Caco-2 (cell line): ENCODE data around the gene TSR3. TPM values are rescaled to one million over a fixed set of nuclear protein-coding genes. Genes with fewer than 3 reads are reported as not detected.

Source experiments
- BruUV-seq: library from RNA; stranded (reverse); fragments of 400-500 nt; replicated peaks from 2 replicates; lab custom pipeline; 2021; lab: Mats Ljungman, UMichigan
- CTCF ChIA-PET: fragments of 300-600 bp; sonication (Branson Sonifier 250); formaldehyde crosslinking; loops from one replicate; lab custom pipeline; 2022; ENCODE audit warnings: antibody characterized with exemption; lab: Charles Lee
- POLR2A ChIA-PET: fragments of 300-600 bp; sonication (Branson Sonifier 250); formaldehyde crosslinking; loops from one replicate; lab custom pipeline; 2022; ENCODE audit warnings: antibody characterized with exemption; lab: Charles Lee
- DNase-seq, 2 experiments: peaks; one replicate each; pipeline versions ENCODE4 v3.0.0 to v3.0.0-alpha.2; 2020 to 2022
- H3K27me3 ChIP-seq: replicated peaks from 2 replicates; pipeline ENCODE4 v1.6.0; 2011; ENCODE audit warnings: low read length; ENCODE audit not compliant: control insufficient read depth, insufficient read depth
- H3K36me3 ChIP-seq: 2 replicates; pipeline ENCODE4 v1.5.1; 2011; ENCODE audit warnings: low read length; ENCODE audit not compliant: control insufficient read depth, insufficient read depth
- H3K4me1 ChIP-seq: fragments of 250-450 bp; sonication (Bioruptor Pico); 2 replicates; pipeline ENCODE4 v1.5.1; 2020; ENCODE audit warnings: mild to moderate bottlenecking
- H3K4me3 ChIP-seq: 2 replicates; pipeline ENCODE4 v1.5.1; 2011; ENCODE audit warnings: low read depth, mild to moderate bottlenecking, control low read depth, low read length
- H3K9me3 ChIP-seq: fragments of 250-450 bp; sonication (Bioruptor Pico); 2 replicates; pipeline ENCODE4 v1.5.1; 2020; ENCODE audit warnings: mild to moderate bottlenecking, moderate library complexity
- H3K27ac Mint-ChIP-seq: one replicate; pipeline ENCODE4 v1.8.0; 2022; ENCODE audit warnings: mixed read lengths; ENCODE audit not compliant: unreplicated experiment
- H3K27me3 Mint-ChIP-seq: one replicate; pipeline ENCODE4 v1.8.0; 2022; ENCODE audit warnings: mixed read lengths; ENCODE audit not compliant: insufficient read depth, unreplicated experiment
- H3K36me3 Mint-ChIP-seq: one replicate; pipeline ENCODE4 v1.8.0; 2022; ENCODE audit warnings: mild to moderate bottlenecking, mixed read lengths; ENCODE audit not compliant: insufficient read depth, unreplicated experiment
- H3K4me1 Mint-ChIP-seq: one replicate; pipeline ENCODE4 v1.8.0; 2022; ENCODE audit warnings: low read depth, mixed read lengths; ENCODE audit not compliant: unreplicated experiment
- H3K4me3 Mint-ChIP-seq: one replicate; pipeline ENCODE4 v1.8.0; 2022; ENCODE audit warnings: mild to moderate bottlenecking, moderate library complexity, mixed read lengths; ENCODE audit not compliant: unreplicated experiment
- H3K9me3 Mint-ChIP-seq: one replicate; pipeline ENCODE4 v1.8.0; 2022; ENCODE audit warnings: mixed read lengths; ENCODE audit not compliant: unreplicated experiment
- CTCF ChIP-seq, 2 experiments: fragments of 200-600 bp in 1 of 2; IDR thresholded peaks; 1 replicate in 1 of 2; 2 replicates in 1 of 2; pipeline versions ENCODE4 v1.5.1 to v1.8.0; 2011 to 2022; ENCODE audit warnings: antibody characterized with exemption in 1 of 2, control low read depth in 1 of 2, inconsistent platforms in 1 of 2, low read depth in 1 of 2, low read length in 1 of 2, mild to moderate bottlenecking in 1 of 2, moderate library complexity in 1 of 2; ENCODE audit not compliant: insufficient read depth in 1 of 2, severe bottlenecking in 1 of 2, unreplicated experiment in 1 of 2
- intact Hi-C: fragments of 100-400 bp; cut with micrococcal nuclease; formaldehyde crosslinking; loops from one replicate; pipeline ENCODE4 v1.10.0; 2022; ENCODE audit not compliant: unreplicated experiment
- total RNA-seq: library from RNA; stranded (reverse); gene quantifications from 2 replicates; pipeline ENCODE4 v1.2.3, GENCODE V29; 2022

TSR3 gene
- total RNA-seq, 1 experiment from 2014 or later: 48.6 TPM

- H3K4me3 ChIP-seq: no peak overlapping the region
- H3K9me3 ChIP-seq: no peaks in the 10 kb centered on the region
- intact Hi-C loops: no loop called here
- Mint-ChIP-seq H3K27me3 (no peaks in the 10 kb centered on the region), H3K4me1 (no peaks in the 10 kb centered on the region), H3K27ac (no peak overlapping the region), H3K4me3 (no peak overlapping the region), H3K9me3 (no peaks in the 10 kb centered on the region), H3K36me3 (peaks cover 18% of the 10 kb centered on the region)
- ChIA-PET POLR2A (no interaction called here), CTCF (interaction anchor here (0.5 to 0.6 kb wide), 2 partner anchors 30 to 500 kb away, joined by 3 to 5 read pairs; no protein-coding TSS in a partner anchor)
- H3K27me3 ChIP-seq: no peaks in the 10 kb centered on the region
- no peak for TF ChIP-seq CTCF (IDR thresholded peaks at IDR 0.05; ENCODE audit: insufficient read depth in 1 of 2, low read depth in 1 of 2, low read length in 1 of 2, severe bottlenecking in 1 of 2, unreplicated experiment in 1 of 2)
- DNase-seq: no peak
- BruUV-seq: no TSS peak
- H3K36me3 ChIP-seq: no peaks in the 10 kb centered on the region; the same call in 1 of the 2 replicates
- no peaks in the 10 kb centered on the region for H3K4me1 ChIP-seq
These were observed 24.1 kb downstream of the TSR3 start for GRCh38 chr16:1327619-1327947.

GRCh38 chr16:1326946-1327618, 24.6 kb downstream of the TSR3 start:
- no peaks in the 10 kb centered on the region for H3K4me1 ChIP-seq
- H3K4me3 Mint-ChIP-seq: no peak overlapping the region
- POLR2A ChIA-PET: no interaction called here

GRCh38 chr16:1326391-1326790, 25.3 kb downstream of the TSR3 start:
- H3K9me3 Mint-ChIP-seq: no peaks in the 10 kb centered on the region
- intact Hi-C loops: no loop called here

More at GRCh38 chr16:1326946-1327618, 24.6 kb downstream of the TSR3 start:
- Mint-ChIP-seq H3K27ac (no peak overlapping the region), H3K27me3 (no peaks in the 10 kb centered on the region), H3K36me3 (peaks cover 18% of the 10 kb centered on the region), H3K4me1 (no peaks in the 10 kb centered on the region), H3K9me3 (no peaks in the 10 kb centered on the region)
- TF ChIP-seq CTCF (IDR thresholded peaks at IDR 0.05; ENCODE audit: insufficient read depth in 1 of 2, low read depth in 1 of 2, low read length in 1 of 2, severe bottlenecking in 1 of 2, unreplicated experiment in 1 of 2): no peak
- H3K27me3 ChIP-seq: no peaks in the 10 kb centered on the region
- intact Hi-C loops: no loop called here
- no peak overlapping the region for H3K4me3 ChIP-seq
- CTCF ChIA-PET: interaction anchor here (0.5 to 0.6 kb wide), 2 partner anchors 29 to 501 kb away, joined by 3 to 5 read pairs; no protein-coding TSS in a partner anchor
- no peaks in the 10 kb centered on the region; the same call in 1 of the 2 replicates for H3K36me3 ChIP-seq
- H3K9me3 ChIP-seq: no peaks in the 10 kb centered on the region
- no TSS peak for BruUV-seq
- DNase-seq: no peak

More at GRCh38 chr16:1326391-1326790, 25.3 kb downstream of the TSR3 start:
- Mint-ChIP-seq H3K27ac (no peak overlapping the region), H3K4me3 (no peak overlapping the region), H3K4me1 (no peaks in the 10 kb centered on the region), H3K36me3 (peaks cover 18% of the 10 kb centered on the region), H3K27me3 (no peaks in the 10 kb centered on the region)
- H3K36me3 ChIP-seq: peaks cover 2% of the 10 kb centered on the region; the same call in 1 of the 2 replicates
- no peak for DNase-seq
- H3K9me3 ChIP-seq: no peaks in the 10 kb centered on the region
- CTCF ChIA-PET: no interaction called here
- H3K4me3 ChIP-seq: no peak overlapping the region
- no peak for TF ChIP-seq CTCF (IDR thresholded peaks at IDR 0.05; ENCODE audit: insufficient read depth in 1 of 2, low read depth in 1 of 2, low read length in 1 of 2, severe bottlenecking in 1 of 2, unreplicated experiment in 1 of 2)
- POLR2A ChIA-PET: no interaction called here
- no peaks in the 10 kb centered on the region for H3K4me1 ChIP-seq
- BruUV-seq: no TSS peak
- no peaks in the 10 kb centered on the region for H3K27me3 ChIP-seq
